H1 (cell line): ENCODE results near the gene PHTF2. TPM values are rescaled to one million over a fixed set of nuclear protein-coding genes. Genes with fewer than 3 reads are reported as not detected.

ENCODE experiments used
- CTCF ChIA-PET: fragments of 300-600 bp; sonication (Branson Sonifier 250); formaldehyde crosslinking; loops from one replicate; lab custom pipeline; 2021; ENCODE audit not compliant: partially characterized antibody; lab: Charles Lee
- POLR2A ChIA-PET: fragments of 300-600 bp; sonication (Branson Sonifier 250); formaldehyde crosslinking; loops from one replicate; lab custom pipeline; 2021; ENCODE audit warnings: inconsistent platforms; ENCODE audit not compliant: partially characterized antibody; lab: Charles Lee
- DNase-seq, 2 experiments: peaks; one replicate each; pipeline versions ENCODE4 v3.0.0 to v3.0.0-alpha.2; 2010 to 2022; ENCODE audit warnings: low spot score in 2 of 2, low read depth in 1 of 2, mixed read lengths in 1 of 2
- FAIRE-seq: peaks from 2 replicates; lab custom pipeline; 2011; peaks lifted over from hg19 to GRCh38; lab: Jason Lieb, UNC
- H2AFZ ChIP-seq: 2 replicates; pipeline ENCODE4 v1.8.1; 2012; ENCODE audit warnings: low read length, inconsistent platforms
- H2AK5ac ChIP-seq: 2 replicates; pipeline ENCODE4 v1.6.1; 2013; ENCODE audit warnings: low read depth, low read length
- H2BK120ac ChIP-seq: replicated peaks from 2 replicates; pipeline ENCODE3; 2013; ENCODE audit warnings: low read depth, low read length, inconsistent platforms
- H2BK12ac ChIP-seq: 2 replicates; pipeline ENCODE4 v1.6.1; 2013; ENCODE audit warnings: low read depth, low read length
- H2BK15ac ChIP-seq: 2 replicates; pipeline ENCODE4 v1.6.1; 2013; ENCODE audit warnings: low read length
- H2BK20ac ChIP-seq: 2 replicates; pipeline ENCODE4 v1.6.1; 2013; ENCODE audit warnings: low read length
- H2BK5ac ChIP-seq: 2 replicates; pipeline ENCODE4 v1.6.1; 2013; ENCODE audit warnings: low read depth, low read length
- H3K14ac ChIP-seq: 2 replicates; pipeline ENCODE4 v1.6.1; 2013; ENCODE audit warnings: inconsistent platforms; ENCODE audit not compliant: insufficient read length
- H3K18ac ChIP-seq: 2 replicates; pipeline ENCODE4 v1.6.1; 2013; ENCODE audit warnings: low read length; ENCODE audit errors: extremely low read depth
- H3K23ac ChIP-seq: 2 replicates; pipeline ENCODE4 v1.6.1; 2013; ENCODE audit warnings: inconsistent platforms; ENCODE audit not compliant: insufficient read length
- H3K23me2 ChIP-seq: 2 replicates; pipeline ENCODE4 v1.6.1; 2013; ENCODE audit warnings: low read depth, low read length
- H3K27ac ChIP-seq: 2 replicates; pipeline ENCODE4 v1.6.1; 2011; ENCODE audit warnings: low read depth, low read length, inconsistent platforms
- H3K27me3 ChIP-seq, 4 experiments: replicated peaks in 1 of 4; 1 replicate in 1 of 4; 2 replicates in 3 of 4; pipeline versions ENCODE4 v1.6.1 to v1.8.1; 2011 to 2013; ENCODE audit warnings: low read length in 3 of 4, mild to moderate bottlenecking in 3 of 4, inconsistent platforms in 2 of 4, mixed read lengths in 2 of 4, moderate library complexity in 1 of 4; ENCODE audit not compliant: control insufficient read depth in 3 of 4, insufficient read depth in 3 of 4; ENCODE audit errors: extremely low read depth in 1 of 4
- H3K36me3 ChIP-seq, 4 experiments: 2 replicates each; pipeline versions ENCODE4 v1.6.1 to v1.8.1; 2011 to 2013; ENCODE audit warnings: mild to moderate bottlenecking in 4 of 4, low read length in 3 of 4, moderate library complexity in 2 of 4, control low read depth in 1 of 4, inconsistent platforms in 1 of 4; ENCODE audit not compliant: insufficient read depth in 4 of 4, control insufficient read depth in 2 of 4
- H3K4ac ChIP-seq: replicated peaks from 2 replicates; pipeline ENCODE3; 2013; ENCODE audit warnings: low read length, low read depth, mixed read lengths, inconsistent platforms; ENCODE audit not compliant: insufficient read length
- H3K4me1 ChIP-seq, 4 experiments: replicated peaks in 1 of 4; 1 replicate in 1 of 4; 2 replicates in 3 of 4; pipeline versions ENCODE4 v1.6.1 to v1.8.1; 2011 to 2013; ENCODE audit warnings: low read length in 3 of 4, inconsistent platforms in 2 of 4, mixed read lengths in 1 of 4; ENCODE audit not compliant: insufficient read depth in 4 of 4, control insufficient read depth in 3 of 4
- H3K4me2 ChIP-seq, 2 experiments: 2 replicates each; pipeline versions ENCODE4 v1.6.1 to v1.8.1; 2011 to 2013; ENCODE audit warnings: low read depth in 2 of 2, low read length in 2 of 2, control low read depth in 1 of 2, inconsistent platforms in 1 of 2, mild to moderate bottlenecking in 1 of 2; ENCODE audit not compliant: insufficient read depth in 1 of 2
- H3K4me3 ChIP-seq, 4 experiments: fragments of 200-600, 300-600 bp in 1 of 4; sonication (generic), shearing (Covaris generic), sonication (Bioruptor Twin) in 1 of 4; 2 replicates each; pipeline versions ENCODE4 v1.5.1 to v1.8.1; 2011 to 2016; ENCODE audit warnings: low read length in 4 of 4, low read depth in 3 of 4, control low read depth in 2 of 4, inconsistent platforms in 2 of 4, mild to moderate bottlenecking in 2 of 4, mixed read lengths in 1 of 4, moderate library complexity in 1 of 4; ENCODE audit not compliant: insufficient read depth in 2 of 4; ENCODE audit errors: extremely low read depth in 1 of 4
- H3K56ac ChIP-seq: replicated peaks from 2 replicates; pipeline ENCODE3; 2013; ENCODE audit warnings: low read depth, mild to moderate bottlenecking, mixed read lengths, low read length, inconsistent platforms; ENCODE audit not compliant: insufficient read length
- H3K79me1 ChIP-seq: 2 replicates; pipeline ENCODE4 v1.6.1; 2013; ENCODE audit warnings: low read depth, low read length, control low read depth
- H3K79me2 ChIP-seq, 2 experiments: 2 replicates each; pipeline versions ENCODE4 v1.6.1 to v1.8.1; 2012 to 2013; ENCODE audit warnings: low read length in 2 of 2, mild to moderate bottlenecking in 2 of 2, inconsistent platforms in 1 of 2; ENCODE audit not compliant: insufficient read depth in 2 of 2, control insufficient read depth in 1 of 2
- H3K9ac ChIP-seq, 4 experiments: replicated peaks in 1 of 4; 1 replicate in 1 of 4; 2 replicates in 3 of 4; pipeline versions ENCODE4 v1.6.1 to v1.8.1; 2011 to 2013; ENCODE audit warnings: low read depth in 3 of 4, low read length in 3 of 4, control low read depth in 2 of 4, mild to moderate bottlenecking in 2 of 4, moderate library complexity in 2 of 4, inconsistent platforms in 1 of 4; ENCODE audit errors: extremely low read depth in 1 of 4
- H3K9me3 ChIP-seq, 2 experiments: 2 replicates each; pipeline versions ENCODE4 v1.6.1 to v1.8.1; 2012 to 2013; ENCODE audit warnings: mild to moderate bottlenecking in 2 of 2, moderate library complexity in 2 of 2, control low read depth in 1 of 2, inconsistent platforms in 1 of 2, low read depth in 1 of 2, low read length in 1 of 2, mixed read lengths in 1 of 2; ENCODE audit not compliant: insufficient read depth in 2 of 2
- H4K20me1 ChIP-seq, 2 experiments: replicated peaks in 1 of 2; 2 replicates each; pipeline versions ENCODE3 to v1.8.1; 2011 to 2013; ENCODE audit warnings: inconsistent platforms in 2 of 2, low read length in 2 of 2, mild to moderate bottlenecking in 1 of 2; ENCODE audit not compliant: insufficient read depth in 2 of 2, control insufficient read depth in 1 of 2
- H4K5ac ChIP-seq: 2 replicates; pipeline ENCODE4 v1.6.1; 2013; ENCODE audit warnings: low read length, low read depth, mixed read lengths, inconsistent platforms; ENCODE audit not compliant: insufficient read length
- H4K8ac ChIP-seq: 2 replicates; pipeline ENCODE4 v1.8.0; 2013; ENCODE audit warnings: mild to moderate bottlenecking, moderate library complexity, low read length, inconsistent platforms; ENCODE audit not compliant: insufficient read depth; ENCODE audit errors: extremely low read depth
- H4K91ac ChIP-seq: replicated peaks from 2 replicates; pipeline ENCODE3; 2013; ENCODE audit warnings: low read length, mixed read lengths, inconsistent platforms; ENCODE audit not compliant: insufficient read length
- CBX8 ChIP-seq: fragments of 300-800, 300-1000 bp; sonication (generic); IDR thresholded peaks from 2 replicates; pipeline ENCODE4 v1.7.1; 2016; ENCODE audit warnings: low read depth, low read length, borderline replicate concordance
- CHD1 ChIP-seq: IDR thresholded peaks from 2 replicates; pipeline ENCODE4 v1.6.1; 2012; ENCODE audit warnings: low read depth, low read length, improper control_type of control experiment
- EZH2 ChIP-seq: fragments of 200-600 bp; sonication (generic); IDR thresholded peaks from 2 replicates; pipeline ENCODE4 v1.7.1; 2012; ENCODE audit warnings: low read depth, mild to moderate bottlenecking, moderate library complexity, low read length, inconsistent platforms; ENCODE audit not compliant: severe bottlenecking
- FOSL1 ChIP-seq: IDR thresholded peaks from 2 replicates; pipeline ENCODE4 v1.6.1; 2011; ENCODE audit warnings: mild to moderate bottlenecking, low read depth, low read length, moderate library complexity; ENCODE audit not compliant: insufficient read depth
- GABPA ChIP-seq: IDR thresholded peaks from 2 replicates; pipeline ENCODE4 v1.6.1; 2011; ENCODE audit warnings: mild to moderate bottlenecking, low read length, moderate library complexity, borderline replicate concordance; ENCODE audit not compliant: insufficient read depth
- KDM5A ChIP-seq: fragments of 200-600 bp; IDR thresholded peaks from 2 replicates; pipeline ENCODE4 v1.7.1; 2012; ENCODE audit warnings: mild to moderate bottlenecking, low read length, inconsistent platforms, mixed read lengths
- POU5F1 ChIP-seq: IDR thresholded peaks from 2 replicates; pipeline ENCODE4 v1.6.1; 2011; ENCODE audit warnings: low read depth, mild to moderate bottlenecking, low read length, moderate library complexity
- RXRA ChIP-seq: IDR thresholded peaks from 2 replicates; pipeline ENCODE4 v1.6.1; 2011; ENCODE audit warnings: low read depth, mild to moderate bottlenecking, low read length, moderate library complexity; ENCODE audit not compliant: insufficient read depth
- SAP30 ChIP-seq: fragments of 300-600 bp; sonication (generic); IDR thresholded peaks from 2 replicates; pipeline ENCODE4 v1.7.1; 2012; ENCODE audit warnings: low read length, moderate library complexity, mild to moderate bottlenecking, inconsistent platforms; ENCODE audit not compliant: insufficient read depth, insufficient replicate concordance
- TBP ChIP-seq: IDR thresholded peaks from 2 replicates; pipeline ENCODE4 v1.6.1; 2011; ENCODE audit warnings: low read depth, low read length, improper control_type of control experiment
- YY1 ChIP-seq: IDR thresholded peaks from 2 replicates; pipeline ENCODE4 v1.6.1; 2011; ENCODE audit warnings: low read depth, mild to moderate bottlenecking, low read length
- WGBS, 2 experiments: shearing (Covaris generic) in 1 of 2; methylation state at CpG; one replicate each; pipeline versions ENCODE4 v1.1.6 to v1.1.7; 2013 to 2015; ENCODE audit warnings: low lambda C conversion rate in 2 of 2, mixed read lengths in 2 of 2, inconsistent platforms in 1 of 2, low coverage in 1 of 2, missing lambda C conversion rate in 1 of 2; ENCODE audit not compliant: insufficient replicate concordance in 2 of 2, insufficient coverage in 1 of 2, insufficient read length in 1 of 2; ENCODE audit errors: extremely low coverage in 1 of 2, missing lambda C conversion rate in 1 of 2; 5-methylcytosine and 5-hydroxymethylcytosine counted together
- polyA plus RNA-seq, 7 experiments: library from polyadenylated mRNA; depleted of rRNA in 3 of 7; stranded (reverse) in 5 of 7; unstranded in 2 of 7; fragments of >200 nt in 5 of 7; fragments of 200-250 nt in 2 of 7; gene quantifications; 1 replicate in 5 of 7; 2 replicates in 1 of 7; 4 replicates in 1 of 7; pipeline versions ENCODE4 v1.2.1 to v1.2.3, GENCODE V29; 2011 to 2013; ENCODE audit warnings: missing spikeins in 2 of 7, mixed read lengths in 2 of 7
- total RNA-seq: library from RNA; stranded (reverse); fragmentation: NEBNext Ultra II Directional; extraction: Animal tissue kit (Norgen Biotek cat#: 25700); gene quantifications from 2 replicates; pipeline ENCODE4 v1.2.1, GENCODE V29; 2021
- TF ChIP-seq, protein P1 (sequence below): IDR thresholded peaks from 2 replicates; pipeline ENCODE4 v1.6.1; 2012; ENCODE audit warnings: inconsistent platforms

PHTF2 gene
- total and polyA plus RNA-seq, 2 of the 8 experiments (the other 6 are each of a cell fraction or from before 2014, with no cell fraction given): 9.0 to 25.4 TPM

DNA sequence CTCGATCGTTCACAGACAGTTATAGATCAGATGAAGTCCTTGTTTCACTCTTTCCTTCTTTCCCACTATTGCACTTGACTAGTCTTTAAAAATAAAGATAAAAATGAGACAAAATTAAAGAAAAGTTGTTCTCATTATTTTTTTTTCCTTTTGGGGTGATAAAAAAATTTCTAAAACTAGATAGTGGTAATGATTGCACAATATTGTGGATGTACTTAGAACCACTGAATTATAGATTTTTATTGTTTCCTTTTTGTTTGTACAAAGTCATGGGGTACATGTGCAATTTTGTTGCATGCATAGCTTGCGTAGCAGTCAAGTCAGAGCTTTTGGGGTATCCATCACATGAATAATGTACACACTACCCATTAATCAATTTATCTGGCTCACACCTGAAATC lies 97.3 kb downstream of the PHTF2 start:
- H3K27me3 ChIP-seq: no peaks in the 10 kb centered on the region
- H3K23ac ChIP-seq: no peak overlapping the region
- H2BK12ac ChIP-seq: no peak overlapping the region
- no peak overlapping the region for H2BK120ac ChIP-seq
- no peak overlapping the region for H3K27ac ChIP-seq
- H2AFZ ChIP-seq: no peak overlapping the region
- WGBS, 2 experiments: 81% methylated on average over 3 of the region's 3 CpGs; no CpG with 5 or more reads in 1 of the 2 experiments
- H3K79me1 ChIP-seq: no peaks in the 10 kb centered on the region
- H2AK5ac ChIP-seq: no peak overlapping the region
- no peaks in the 10 kb centered on the region for H3K4me1 ChIP-seq
- no peak overlapping the region for H3K4ac ChIP-seq
- H2BK20ac ChIP-seq: no peak overlapping the region
- no peaks in the 10 kb centered on the region for H3K23me2 ChIP-seq
- no peak overlapping the region for H2BK15ac ChIP-seq
- CTCF ChIA-PET: no interaction called here
- no peaks in the 10 kb centered on the region for H4K20me1 ChIP-seq
- no peak overlapping the region for H3K18ac ChIP-seq
- no peak overlapping the region for H4K91ac ChIP-seq
- no peak for FAIRE-seq
- no peak overlapping the region for H4K5ac ChIP-seq
- no peak overlapping the region for H4K8ac ChIP-seq
- no peak for DNase-seq
- no peak overlapping the region for H3K56ac ChIP-seq
- no peaks in the 10 kb centered on the region for H3K79me2 ChIP-seq
- H3K9ac ChIP-seq: no peak overlapping the region
- POLR2A ChIA-PET: no interaction called here
- no peak overlapping the region for H2BK5ac ChIP-seq
- no peak overlapping the region for H3K4me3 ChIP-seq
- no peaks in the 10 kb centered on the region for H3K36me3 ChIP-seq
- H3K14ac ChIP-seq: no peak overlapping the region
- H3K4me2 ChIP-seq: no peak overlapping the region
- H3K9me3 ChIP-seq: no peaks in the 10 kb centered on the region
- TF ChIP-seq YY1: no peak
- TF ChIP-seq CHD1: no peak
- no peak for TF ChIP-seq SAP30
- no peak for TF ChIP-seq GABPA
- TF ChIP-seq EZH2: no peak
- no peak for TF ChIP-seq FOSL1
- TF ChIP-seq, protein P1, sequence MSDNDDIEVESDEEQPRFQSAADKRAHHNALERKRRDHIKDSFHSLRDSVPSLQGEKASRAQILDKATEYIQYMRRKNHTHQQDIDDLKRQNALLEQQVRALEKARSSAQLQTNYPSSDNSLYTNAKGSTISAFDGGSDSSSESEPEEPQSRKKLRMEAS: no peak
- TF ChIP-seq TBP: no peak
- TF ChIP-seq POU5F1: no peak
- TF ChIP-seq RXRA: no peak
- TF ChIP-seq KDM5A: no peak
- TF ChIP-seq CBX8: no peak
